Measurements from ENCODE around the gene DNA2. TPM values are rescaled to one million over a fixed set of nuclear protein-coding genes. Genes with fewer than 3 reads are reported as not detected.

Gene DNA2
- total and polyA plus RNA-seq, 4 donors, result 1.5 to 6.2 (median 3.0) TPM

DNA sequence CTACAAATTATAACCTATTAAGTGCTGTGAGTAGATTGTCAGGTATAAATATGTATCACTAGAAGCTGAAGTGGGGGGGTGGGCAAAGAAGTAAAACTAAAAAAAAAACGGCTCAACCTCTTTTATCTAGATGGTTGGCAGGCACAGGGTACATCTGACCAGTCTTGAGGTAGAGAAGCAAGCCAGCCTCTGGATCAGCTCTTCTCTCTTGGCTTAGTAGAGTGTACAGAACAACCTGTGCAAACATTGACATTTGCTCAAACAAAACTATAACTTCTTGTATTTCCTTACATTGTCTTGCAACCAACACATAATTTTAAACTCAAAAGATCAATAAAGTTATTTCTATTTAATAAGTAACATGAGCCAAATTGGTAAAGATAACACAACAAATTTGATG lies 25.6 kb downstream of the DNA2 start:
- peaks cover 0 to 2% (median 0%) of the 10 kb centered on the region in 4 donors for H3K36me3 ChIP-seq (ENCODE audit: control insufficient read depth in 4 of 4, insufficient read depth in 4 of 4, low read length in 4 of 4)
- H3K4me1 ChIP-seq (ENCODE audit: control insufficient read depth in 5 of 5, insufficient read depth in 5 of 5, low read length in 5 of 5), result peaks cover 0 to 4% (median 0%) of the 10 kb centered on the region in 5 donors
- H3K9me3 ChIP-seq (ENCODE audit: control insufficient read depth in 4 of 4, insufficient read depth in 3 of 4, low read length in 3 of 4), result no peaks in the 10 kb centered on the region
- TF ChIP-seq, protein P1, sequence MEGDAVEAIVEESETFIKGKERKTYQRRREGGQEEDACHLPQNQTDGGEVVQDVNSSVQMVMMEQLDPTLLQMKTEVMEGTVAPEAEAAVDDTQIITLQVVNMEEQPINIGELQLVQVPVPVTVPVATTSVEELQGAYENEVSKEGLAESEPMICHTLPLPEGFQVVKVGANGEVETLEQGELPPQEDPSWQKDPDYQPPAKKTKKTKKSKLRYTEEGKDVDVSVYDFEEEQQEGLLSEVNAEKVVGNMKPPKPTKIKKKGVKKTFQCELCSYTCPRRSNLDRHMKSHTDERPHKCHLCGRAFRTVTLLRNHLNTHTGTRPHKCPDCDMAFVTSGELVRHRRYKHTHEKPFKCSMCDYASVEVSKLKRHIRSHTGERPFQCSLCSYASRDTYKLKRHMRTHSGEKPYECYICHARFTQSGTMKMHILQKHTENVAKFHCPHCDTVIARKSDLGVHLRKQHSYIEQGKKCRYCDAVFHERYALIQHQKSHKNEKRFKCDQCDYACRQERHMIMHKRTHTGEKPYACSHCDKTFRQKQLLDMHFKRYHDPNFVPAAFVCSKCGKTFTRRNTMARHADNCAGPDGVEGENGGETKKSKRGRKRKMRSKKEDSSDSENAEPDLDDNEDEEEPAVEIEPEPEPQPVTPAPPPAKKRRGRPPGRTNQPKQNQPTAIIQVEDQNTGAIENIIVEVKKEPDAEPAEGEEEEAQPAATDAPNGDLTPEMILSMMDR (IDR thresholded peaks at IDR 0.05; ENCODE audit: control extremely low read depth, extremely low read depth), result no peak
- H3K9ac ChIP-seq (ENCODE audit: insufficient read depth in 1 of 2, low read length in 2 of 2), result no peak overlapping the region
- no peak for DNase-seq
- H3K4me3 ChIP-seq, result no peak overlapping the region
- WGBS, 2 donors, result 74 to 100% methylated on average over 1 of the region's 1 CpG
- ATAC-seq (ENCODE audit: insufficient read depth, low FRiP score), result no peak
- no peaks in the 10 kb centered on the region for H3K27me3 ChIP-seq (ENCODE audit: control insufficient read depth in 3 of 3, insufficient read depth in 3 of 3, low read length in 2 of 3)
- no peak overlapping the region for H3K27ac ChIP-seq (ENCODE audit: low read depth in 1 of 2, low read length in 1 of 2)

GRCh38 chr10:68442971-68443370 lies 28.8 kb downstream of the DNA2 start:
- H3K9me3 ChIP-seq (ENCODE audit: control insufficient read depth in 4 of 4, insufficient read depth in 3 of 4, low read length in 3 of 4), result no peaks in the 10 kb centered on the region
- ATAC-seq (ENCODE audit: insufficient read depth, low FRiP score) (no peak), DNase-seq (no peak)
- H3K9ac ChIP-seq (ENCODE audit: insufficient read depth in 1 of 2, low read length in 2 of 2), result no peak overlapping the region
- no peak overlapping the region for H3K4me3 ChIP-seq
- H3K36me3 ChIP-seq (ENCODE audit: control insufficient read depth in 4 of 4, insufficient read depth in 4 of 4, low read length in 4 of 4), result peaks cover 0 to 1% (median 0%) of the 10 kb centered on the region in 4 donors
- no peak overlapping the region for H3K27ac ChIP-seq (ENCODE audit: low read depth in 1 of 2, low read length in 1 of 2)
- no peaks in the 10 kb centered on the region for H3K4me1 ChIP-seq (ENCODE audit: control insufficient read depth in 5 of 5, insufficient read depth in 5 of 5, low read length in 5 of 5)
- 94 to 100% methylated on average over 2 of the region's 2 CpGs for WGBS, 2 donors
- TF ChIP-seq, protein P1 (IDR thresholded peaks at IDR 0.05; ENCODE audit: control extremely low read depth, extremely low read depth), result no peak
- no peaks in the 10 kb centered on the region for H3K27me3 ChIP-seq (ENCODE audit: control insufficient read depth in 3 of 3, insufficient read depth in 3 of 3, low read length in 2 of 3)

GRCh38 chr10:68440898-68441297 lies 30.9 kb downstream of the DNA2 start:
- Histone ChIP-seq H3K27ac (ENCODE audit: low read depth in 1 of 2, low read length in 1 of 2) (no peak overlapping the region), H3K9ac (ENCODE audit: insufficient read depth in 1 of 2, low read length in 2 of 2) (no peak overlapping the region), H3K36me3 (ENCODE audit: control insufficient read depth in 4 of 4, insufficient read depth in 4 of 4, low read length in 4 of 4) (peaks cover 0 to 3% (median under 1%) of the 10 kb centered on the region in 4 donors), H3K27me3 (ENCODE audit: control insufficient read depth in 3 of 3, insufficient read depth in 3 of 3, low read length in 2 of 3) (no peaks in the 10 kb centered on the region), H3K4me1 (ENCODE audit: control insufficient read depth in 5 of 5, insufficient read depth in 5 of 5, low read length in 5 of 5) (no peaks in the 10 kb centered on the region), H3K9me3 (ENCODE audit: control insufficient read depth in 4 of 4, insufficient read depth in 3 of 4, low read length in 3 of 4) (no peaks in the 10 kb centered on the region), H3K4me3 (no peak overlapping the region)
- ATAC-seq (ENCODE audit: insufficient read depth, low FRiP score) (no peak), DNase-seq (no peak)
- WGBS, 2 donors, result 99% methylated on average over 3 of the region's 3 CpGs
- TF ChIP-seq, protein P1 (IDR thresholded peaks at IDR 0.05; ENCODE audit: control extremely low read depth, extremely low read depth), result no peak

GRCh38 chr10:68435803-68436202 lies 36.0 kb downstream of the DNA2 start:
- Histone ChIP-seq H3K4me3 (no peak overlapping the region), H3K9me3 (ENCODE audit: control insufficient read depth in 4 of 4, insufficient read depth in 3 of 4, low read length in 3 of 4) (no peaks in the 10 kb centered on the region), H3K27ac (ENCODE audit: low read depth in 1 of 2, low read length in 1 of 2) (no peak overlapping the region), H3K27me3 (ENCODE audit: control insufficient read depth in 3 of 3, insufficient read depth in 3 of 3, low read length in 2 of 3) (no peaks in the 10 kb centered on the region), H3K9ac (ENCODE audit: insufficient read depth in 1 of 2, low read length in 2 of 2) (no peak overlapping the region), H3K36me3 (ENCODE audit: control insufficient read depth in 4 of 4, insufficient read depth in 4 of 4, low read length in 4 of 4) (peaks cover 0 to 3% (median under 1%) of the 10 kb centered on the region in 4 donors), H3K4me1 (ENCODE audit: control insufficient read depth in 5 of 5, insufficient read depth in 5 of 5, low read length in 5 of 5) (no peaks in the 10 kb centered on the region)
- DNase-seq, result no peak
- TF ChIP-seq, protein P1 (IDR thresholded peaks at IDR 0.05; ENCODE audit: control extremely low read depth, extremely low read depth), result no peak
- no peak for ATAC-seq (ENCODE audit: insufficient read depth, low FRiP score)

All from lung (tissue), 12 donors.